SKM-1 treated with dmso at 0.1 percent for 144 hours (cell line): ENCODE measurements around the gene RAB35.

Source experiments
- DNase-seq: peaks from one replicate; lab custom pipeline; 2025; ENCODE audit not compliant: unreplicated experiment; lab: John Stamatoyannopoulos, UW

Gene RAB35

GRCh38 chr12:120109570-120110267 lies 6.8 kb downstream of the RAB35 start:
- DNase-seq = no peak

GRCh38 chr12:120106151-120106550 lies 10.4 kb downstream of the RAB35 start:
- DNase-seq = no peak

- DNase-seq = no peak
Measured at GRCh38 chr12:120103371-120103770, 13.2 kb downstream of the RAB35 start.

- no peak for DNase-seq
Measured at GRCh38 chr12:120103044-120103338, 13.6 kb downstream of the RAB35 start.

- DNase-seq = no peak
Measured at GRCh38 chr12:120102189-120103043, 14.1 kb downstream of the RAB35 start.

- DNase-seq = no peak
Measured at GRCh38 chr12:120101617-120102016, 14.9 kb downstream of the RAB35 start.

- DNase-seq = no peak
Measured at GRCh38 chr12:120101182-120101581, 15.4 kb downstream of the RAB35 start.

GRCh38 chr12:120100630-120101029 lies 15.9 kb downstream of the RAB35 start:
- no peak for DNase-seq

- DNase-seq = no peak
Measured at GRCh38 chr12:120099738-120100137, 16.8 kb downstream of the RAB35 start.

- no peak for DNase-seq
Measured at GRCh38 chr12:120098756-120099470, 17.6 kb downstream of the RAB35 start.

GRCh38 chr12:120096671-120097202 lies 19.8 kb downstream of the RAB35 start:
- DNase-seq = no peak

- no peak for DNase-seq
Measured at GRCh38 chr12:120095736-120096135, 20.8 kb downstream of the RAB35 start.

- no peak for DNase-seq
Measured at GRCh38 chr12:120095331-120095730, 21.2 kb downstream of the RAB35 start.

GRCh38 chr12:120094485-120094884 lies 22.1 kb downstream of the RAB35 start:
- no peak for DNase-seq

GRCh38 chr12:120093592-120094355 lies 22.8 kb downstream of the RAB35 start:
- no peak for DNase-seq

- DNase-seq = no peak
Measured at GRCh38 chr12:120093336-120093591, 23.3 kb downstream of the RAB35 start.

GRCh38 chr12:120092551-120093335 lies 23.8 kb downstream of the RAB35 start:
- no peak for DNase-seq

GRCh38 chr12:120091371-120092090 lies 25.0 kb downstream of the RAB35 start:
- DNase-seq = no peak

GRCh38 chr12:120090626-120091295 lies 25.8 kb downstream of the RAB35 start:
- no peak for DNase-seq
